Measurements from ENCODE around the gene COG4.

DNA sequence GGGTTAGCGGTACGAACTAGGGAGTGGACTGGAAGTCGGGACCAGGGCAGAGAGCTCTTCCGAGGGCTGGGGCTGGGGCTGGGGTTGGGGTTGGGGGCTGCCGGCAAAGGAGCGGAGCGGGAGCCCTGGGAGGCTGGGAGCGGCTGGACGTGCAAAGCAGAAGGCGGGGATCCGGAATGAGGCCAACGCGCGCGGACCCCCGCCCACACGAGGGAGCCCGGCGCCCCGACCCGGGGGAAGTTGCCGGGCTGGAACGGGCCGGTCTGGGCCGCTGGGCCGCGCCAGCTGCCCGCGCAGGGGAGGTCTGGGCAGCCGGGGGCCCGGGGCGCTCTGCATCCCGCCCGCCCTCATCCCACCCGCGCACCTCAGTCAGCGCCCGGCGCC, 84.8 kb downstream of the COG4 start:
- no peak for TF ChIP-seq EZH2 (IDR thresholded peaks at IDR 0.05; ENCODE audit: low read length, unreplicated experiment)
- TF ChIP-seq CTCF (conservative IDR thresholded peaks at IDR 0.05; ENCODE audit: low read depth, low read length), result no peak
